ENCODE results near the gene CLIC3.

DNA sequence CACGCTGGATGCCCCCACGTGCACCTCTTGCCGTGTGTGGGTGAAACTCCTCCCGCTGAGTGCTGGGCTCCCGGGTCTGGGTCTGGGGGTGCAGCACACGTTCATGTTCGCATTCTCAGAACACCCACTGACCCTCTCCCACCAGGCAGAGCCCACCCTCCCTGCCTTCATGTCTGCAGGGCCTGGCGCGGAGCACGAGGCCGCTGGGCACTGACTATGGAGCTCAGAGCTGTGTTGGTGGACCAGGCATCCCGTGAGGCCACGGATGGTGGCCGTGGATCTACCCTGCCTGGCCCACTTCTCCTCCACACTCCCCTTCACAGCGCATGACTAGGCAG is 35.5 kb downstream of the CLIC3 start:
- TF ChIP-seq, protein P1, sequence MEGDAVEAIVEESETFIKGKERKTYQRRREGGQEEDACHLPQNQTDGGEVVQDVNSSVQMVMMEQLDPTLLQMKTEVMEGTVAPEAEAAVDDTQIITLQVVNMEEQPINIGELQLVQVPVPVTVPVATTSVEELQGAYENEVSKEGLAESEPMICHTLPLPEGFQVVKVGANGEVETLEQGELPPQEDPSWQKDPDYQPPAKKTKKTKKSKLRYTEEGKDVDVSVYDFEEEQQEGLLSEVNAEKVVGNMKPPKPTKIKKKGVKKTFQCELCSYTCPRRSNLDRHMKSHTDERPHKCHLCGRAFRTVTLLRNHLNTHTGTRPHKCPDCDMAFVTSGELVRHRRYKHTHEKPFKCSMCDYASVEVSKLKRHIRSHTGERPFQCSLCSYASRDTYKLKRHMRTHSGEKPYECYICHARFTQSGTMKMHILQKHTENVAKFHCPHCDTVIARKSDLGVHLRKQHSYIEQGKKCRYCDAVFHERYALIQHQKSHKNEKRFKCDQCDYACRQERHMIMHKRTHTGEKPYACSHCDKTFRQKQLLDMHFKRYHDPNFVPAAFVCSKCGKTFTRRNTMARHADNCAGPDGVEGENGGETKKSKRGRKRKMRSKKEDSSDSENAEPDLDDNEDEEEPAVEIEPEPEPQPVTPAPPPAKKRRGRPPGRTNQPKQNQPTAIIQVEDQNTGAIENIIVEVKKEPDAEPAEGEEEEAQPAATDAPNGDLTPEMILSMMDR (IDR thresholded peaks at IDR 0.05): no peak
- TF ChIP-seq POLR2A (IDR thresholded peaks at IDR 0.05): no peak
